ENCODE results near the gene DNM3.

DNA sequence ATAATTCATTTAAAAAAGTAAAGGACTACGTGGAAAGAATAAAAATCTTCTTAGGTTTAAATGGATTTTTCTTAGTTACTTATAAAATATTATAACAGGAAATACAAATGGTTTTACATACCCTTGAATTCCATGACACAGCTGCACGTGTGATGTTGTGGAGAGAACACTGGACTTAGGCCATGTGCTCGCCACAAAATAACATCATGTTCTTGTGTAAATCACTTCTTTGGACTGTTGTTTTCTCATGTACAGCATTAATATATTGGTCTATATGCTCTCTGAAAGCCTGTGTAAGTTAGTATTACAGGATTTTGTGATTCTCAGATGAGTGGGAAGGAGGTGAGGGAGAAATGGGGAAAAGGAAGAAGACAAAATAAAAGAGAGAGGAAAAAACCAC lies 228.2 kb downstream of the DNM3 start:
- TF ChIP-seq MAX (IDR thresholded peaks at IDR 0.05), result no peak
- no peak for TF ChIP-seq YY1 (IDR thresholded peaks at IDR 0.05; ENCODE audit: low read depth)
- TF ChIP-seq RAD21 (IDR thresholded peaks at IDR 0.05; ENCODE audit: low read depth), result no peak
- no peak for TF ChIP-seq CREB1 (IDR thresholded peaks at IDR 0.05; ENCODE audit: low read depth)
- no peak for TF ChIP-seq EP300 (IDR thresholded peaks at IDR 0.05; ENCODE audit: borderline replicate concordance)
- TF ChIP-seq, protein P1, sequence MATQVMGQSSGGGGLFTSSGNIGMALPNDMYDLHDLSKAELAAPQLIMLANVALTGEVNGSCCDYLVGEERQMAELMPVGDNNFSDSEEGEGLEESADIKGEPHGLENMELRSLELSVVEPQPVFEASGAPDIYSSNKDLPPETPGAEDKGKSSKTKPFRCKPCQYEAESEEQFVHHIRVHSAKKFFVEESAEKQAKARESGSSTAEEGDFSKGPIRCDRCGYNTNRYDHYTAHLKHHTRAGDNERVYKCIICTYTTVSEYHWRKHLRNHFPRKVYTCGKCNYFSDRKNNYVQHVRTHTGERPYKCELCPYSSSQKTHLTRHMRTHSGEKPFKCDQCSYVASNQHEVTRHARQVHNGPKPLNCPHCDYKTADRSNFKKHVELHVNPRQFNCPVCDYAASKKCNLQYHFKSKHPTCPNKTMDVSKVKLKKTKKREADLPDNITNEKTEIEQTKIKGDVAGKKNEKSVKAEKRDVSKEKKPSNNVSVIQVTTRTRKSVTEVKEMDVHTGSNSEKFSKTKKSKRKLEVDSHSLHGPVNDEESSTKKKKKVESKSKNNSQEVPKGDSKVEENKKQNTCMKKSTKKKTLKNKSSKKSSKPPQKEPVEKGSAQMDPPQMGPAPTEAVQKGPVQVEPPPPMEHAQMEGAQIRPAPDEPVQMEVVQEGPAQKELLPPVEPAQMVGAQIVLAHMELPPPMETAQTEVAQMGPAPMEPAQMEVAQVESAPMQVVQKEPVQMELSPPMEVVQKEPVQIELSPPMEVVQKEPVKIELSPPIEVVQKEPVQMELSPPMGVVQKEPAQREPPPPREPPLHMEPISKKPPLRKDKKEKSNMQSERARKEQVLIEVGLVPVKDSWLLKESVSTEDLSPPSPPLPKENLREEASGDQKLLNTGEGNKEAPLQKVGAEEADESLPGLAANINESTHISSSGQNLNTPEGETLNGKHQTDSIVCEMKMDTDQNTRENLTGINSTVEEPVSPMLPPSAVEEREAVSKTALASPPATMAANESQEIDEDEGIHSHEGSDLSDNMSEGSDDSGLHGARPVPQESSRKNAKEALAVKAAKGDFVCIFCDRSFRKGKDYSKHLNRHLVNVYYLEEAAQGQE (IDR thresholded peaks at IDR 0.05; ENCODE audit: low read depth), result no peak
- no peak for TF ChIP-seq EGR1 (IDR thresholded peaks at IDR 0.05)
- TF ChIP-seq NFIC (IDR thresholded peaks at IDR 0.05), result no peak
- no peak for TF ChIP-seq FOXM1 (IDR thresholded peaks at IDR 0.05; ENCODE audit: borderline replicate concordance, low read depth)
- TF ChIP-seq CEBPB (IDR thresholded peaks at IDR 0.05), result no peak
- no peak for TF ChIP-seq TAF1 (IDR thresholded peaks at IDR 0.05; ENCODE audit: low read depth)
- TF ChIP-seq, protein P2, sequence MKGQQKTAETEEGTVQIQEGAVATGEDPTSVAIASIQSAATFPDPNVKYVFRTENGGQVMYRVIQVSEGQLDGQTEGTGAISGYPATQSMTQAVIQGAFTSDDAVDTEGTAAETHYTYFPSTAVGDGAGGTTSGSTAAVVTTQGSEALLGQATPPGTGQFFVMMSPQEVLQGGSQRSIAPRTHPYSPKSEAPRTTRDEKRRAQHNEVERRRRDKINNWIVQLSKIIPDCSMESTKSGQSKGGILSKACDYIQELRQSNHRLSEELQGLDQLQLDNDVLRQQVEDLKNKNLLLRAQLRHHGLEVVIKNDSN (IDR thresholded peaks at IDR 0.05), result no peak
- TF ChIP-seq TCF12 (IDR thresholded peaks at IDR 0.05; ENCODE audit: low read depth), result no peak
- TF ChIP-seq TEAD4 (IDR thresholded peaks at IDR 0.05), result no peak
